Pancreas (tissue), 10 donors: ENCODE measurements around the gene ELP4. TPM values are rescaled to one million over a fixed set of nuclear protein-coding genes. Genes with fewer than 3 reads are reported as not detected.
A peak's percentile ranks its signal among the peaks of the same experiment; 100 is the strongest.

Experiments used
- ATAC-seq, 4 donors: fragments of 200-7000 bp; cut with Tn5 transposase; one replicate each; pipeline versions ENCODE4 v1.8.0 to v1.9.1; 2020; ENCODE audit warnings: mild to moderate bottlenecking in 4 of 4, moderate library complexity in 4 of 4
- DNase-seq, 6 donors: peaks; one replicate each; pipeline ENCODE4 v3.0.0-alpha.2; 2020
- FAIRE-seq: peaks from 2 replicates; lab custom pipeline; 2012; peaks lifted over from hg19 to GRCh38; lab: Jason Lieb, UNC
- H3K27ac ChIP-seq, 4 donors: fragments of 200-600 bp; sonication (generic); 1 replicate in 3 of 4; 2 replicates in 1 of 4; pipeline versions ENCODE4 v1.5.0 to v1.8.0; 2020
- H3K27me3 ChIP-seq, 4 donors: fragments of 200-600 bp; one replicate each; pipeline ENCODE4 v1.8.0; 2021
- H3K36me3 ChIP-seq, 3 donors: fragments of 200-600 bp; sonication (generic) in 1 of 3; one replicate each; pipeline versions ENCODE4 v1.5.0 to v1.8.0; 2020 to 2021
- H3K4me1 ChIP-seq, 3 donors: fragments of 200-600 bp; one replicate each; pipeline ENCODE4 v1.8.0; 2021
- H3K4me3 ChIP-seq, 4 donors: fragments of 200-600 bp; sonication (generic) in 2 of 4; one replicate each; pipeline versions ENCODE4 v1.5.0 to v1.8.0; 2020 to 2021
- H3K9me3 ChIP-seq, 4 donors: fragments of 200-600 bp; one replicate each; pipeline ENCODE4 v1.8.0; 2021
- CTCF ChIP-seq, 4 donors: fragments of 200-600 bp; sonication (generic) in 3 of 4; IDR thresholded peaks; one replicate each; pipeline versions ENCODE4 v1.5.0 to v1.8.0; 2021; ENCODE audit warnings: antibody characterized with exemption in 4 of 4
- WGBS, 2 donors: extraction: QIAGEN DNeasy Blood & Tissue Kit; methylation state at CpG; one replicate each; pipeline ENCODE4 v1.1.7; 2013; 5-methylcytosine and 5-hydroxymethylcytosine counted together
- intact Hi-C, 3 donors: fragments of 100-400 bp; cut with DNase I; formaldehyde crosslinking; loops; one replicate each; pipeline versions ENCODE4 v1.11.1 to v1.14.2; 2022
- polyA plus RNA-seq, 2 donors: library from polyadenylated mRNA; stranded (reverse); fragments of 200-250 nt; gene quantifications; one replicate each; pipeline ENCODE4 v1.2.3, GENCODE V29; 2013
- total RNA-seq, 6 donors: library from RNA; stranded (reverse); fragmentation: NEBNext Ultra II Directional in 4 of 6; extraction: Animal tissue kit (Norgen Biotek cat#: 25700) in 4 of 6; gene quantifications; one replicate each; pipeline versions ENCODE4 v1.2.1 to v1.2.4, GENCODE V29; 2021 to 2023
- donor health status: healthy with polysubstance abuse.
- donor health status: DM: no; HTN: no; CAD: no; lungs with moderate emphysema.
- donor health status: DM: no; HTN: no; CAD: no.
- donor health status: control.
- donor health status: control.
- donor health status: Bipolar disorder and iron deficiency.
- donor health status: DM: yes; HTN: yes; CAD: no.
- donor health status: DM: no; HTN: no; CAD: no.
- donor health status: DM: no; HTN: no; CAD: no.
- donor health status: DM: yes; HTN: yes; CAD: no.

The ELP4 gene
- total and polyA plus RNA-seq, 8 donors, result 8.7 to 13.2 (median 9.9) TPM

- Histone ChIP-seq H3K36me3 (no peaks in the 10 kb centered on the region), H3K27me3 (no peaks in the 10 kb centered on the region), H3K9me3 (no peaks in the 10 kb centered on the region), H3K4me1 (no peaks in the 10 kb centered on the region), H3K4me3 (no peak overlapping the region), H3K27ac (no peak overlapping the region)
- intact Hi-C loops, result no loop called here
- FAIRE-seq, result no peak
- no peak for TF ChIP-seq CTCF (IDR thresholded peaks at IDR 0.05)
- no peak for ATAC-seq
- no peak for DNase-seq
- 96 to 98% methylated on average over 2 of the region's 2 CpGs for WGBS, 2 donors
Measured at GRCh38 chr11:31784611-31785010, 275.0 kb downstream of the ELP4 start.

- no peak overlapping the region for H3K27ac ChIP-seq
- intact Hi-C loops, result no loop called here
- H3K36me3 ChIP-seq, result no peaks in the 10 kb centered on the region
- peak in 2 of 4 donors; percentile 19 to 46 for ATAC-seq
- DNase-seq, result no peak
- 89% methylated on average over 16 of the region's 16 CpGs for WGBS, 2 donors
- H3K9me3 ChIP-seq, result no peaks in the 10 kb centered on the region
- H3K4me3 ChIP-seq, result no peak overlapping the region
- H3K4me1 ChIP-seq, result no peaks in the 10 kb centered on the region
- no peak for TF ChIP-seq CTCF (IDR thresholded peaks at IDR 0.05)
- no peaks in the 10 kb centered on the region for H3K27me3 ChIP-seq
- FAIRE-seq, result no peak
Measured at GRCh38 chr11:31786996-31787685, 277.6 kb downstream of the ELP4 start.

GRCh38 chr11:31788085-31788484, 278.5 kb downstream of the ELP4 start:
- intact Hi-C loops, result no loop called here
- no peak for TF ChIP-seq CTCF (IDR thresholded peaks at IDR 0.05)
- FAIRE-seq (no peak), DNase-seq (no peak), ATAC-seq (no peak)
- H3K27me3 ChIP-seq, result no peaks in the 10 kb centered on the region
- H3K4me1 ChIP-seq, result no peaks in the 10 kb centered on the region
- H3K9me3 ChIP-seq, result no peaks in the 10 kb centered on the region
- H3K36me3 ChIP-seq, result no peaks in the 10 kb centered on the region
- H3K4me3 ChIP-seq, result no peak overlapping the region
- H3K27ac ChIP-seq, result no peak overlapping the region
- 89 to 91% methylated on average over 3 of the region's 3 CpGs for WGBS, 2 donors

GRCh38 chr11:31790649-31791048, 281.1 kb downstream of the ELP4 start:
- intact Hi-C loops, result no loop called here
- Histone ChIP-seq H3K9me3 (no peaks in the 10 kb centered on the region), H3K36me3 (no peaks in the 10 kb centered on the region), H3K27ac (no peak overlapping the region), H3K4me1 (no peaks in the 10 kb centered on the region), H3K27me3 (no peaks in the 10 kb centered on the region), H3K4me3 (no peak overlapping the region)
- DNase-seq (no peak), FAIRE-seq (no peak), ATAC-seq (no peak)
- WGBS, 2 donors, result 65 to 68% methylated on average over 7 of the region's 7 CpGs
- no peak for TF ChIP-seq CTCF (IDR thresholded peaks at IDR 0.05)

GRCh38 chr11:31792036-31792435, 282.5 kb downstream of the ELP4 start:
- Histone ChIP-seq H3K4me3 (no peak overlapping the region), H3K9me3 (no peaks in the 10 kb centered on the region), H3K36me3 (no peaks in the 10 kb centered on the region), H3K27ac (no peak overlapping the region), H3K4me1 (no peaks in the 10 kb centered on the region), H3K27me3 (no peaks in the 10 kb centered on the region)
- ATAC-seq, result no peak
- intact Hi-C loops, result no loop called here
- DNase-seq, result no peak
- 72 to 77% methylated on average over 2 of the region's 2 CpGs for WGBS, 2 donors
- no peak for FAIRE-seq
- TF ChIP-seq CTCF (IDR thresholded peaks at IDR 0.05), result no peak
